Muscle layer of duodenum (tissue), 2 donors: ENCODE results near the gene HCN3.
"Not testable (repeated sequence)": the region's sequence is repeated elsewhere in the genome, so short reads cannot be mapped to it uniquely, and the experiment has no call there.

Source experiments
- H3K27ac ChIP-seq: one replicate; pipeline ENCODE4 v1.7.0; 2013; ENCODE audit warnings: mild to moderate bottlenecking, low read length
- H3K27me3 ChIP-seq: one replicate; pipeline ENCODE4 v1.7.0; 2013; ENCODE audit warnings: low read depth, mild to moderate bottlenecking, control low read depth, low read length
- H3K36me3 ChIP-seq, 2 donors: one replicate each; pipeline ENCODE4 v1.7.0; 2013; ENCODE audit warnings: low read length in 2 of 2, control low read depth in 1 of 2, mild to moderate bottlenecking in 1 of 2; ENCODE audit not compliant: insufficient read depth in 2 of 2, control insufficient read depth in 1 of 2
- H3K4me1 ChIP-seq, 2 donors: one replicate each; pipeline ENCODE4 v1.7.0; 2013; ENCODE audit warnings: low read length in 2 of 2, mild to moderate bottlenecking in 2 of 2, control low read depth in 1 of 2, moderate library complexity in 1 of 2; ENCODE audit not compliant: insufficient read depth in 2 of 2, control insufficient read depth in 1 of 2
- H3K4me3 ChIP-seq, 2 donors: one replicate each; pipeline ENCODE4 v1.7.0; 2013; ENCODE audit warnings: low read length in 2 of 2, low read depth in 1 of 2, mild to moderate bottlenecking in 1 of 2
- H3K9me3 ChIP-seq, 2 donors: one replicate each; pipeline ENCODE4 v1.7.0; 2013; ENCODE audit warnings: low read length in 2 of 2, control low read depth in 1 of 2, mild to moderate bottlenecking in 1 of 2; ENCODE audit not compliant: control insufficient read depth in 1 of 2
- donor health status: healthy.

HCN3 gene

GRCh38 chr1:155326631-155327037 is 49.4 kb downstream of the HCN3 start:
- Histone ChIP-seq H3K4me3 (no peak overlapping the region), H3K27me3 (no peaks in the 10 kb centered on the region), H3K36me3 (peaks cover 18 to 30% of the 10 kb centered on the region in 2 donors), H3K27ac (no peak overlapping the region), H3K9me3 (no peaks in the 10 kb centered on the region), H3K4me1 (peaks cover 5 to 19% of the 10 kb centered on the region in 2 donors)

DNA sequence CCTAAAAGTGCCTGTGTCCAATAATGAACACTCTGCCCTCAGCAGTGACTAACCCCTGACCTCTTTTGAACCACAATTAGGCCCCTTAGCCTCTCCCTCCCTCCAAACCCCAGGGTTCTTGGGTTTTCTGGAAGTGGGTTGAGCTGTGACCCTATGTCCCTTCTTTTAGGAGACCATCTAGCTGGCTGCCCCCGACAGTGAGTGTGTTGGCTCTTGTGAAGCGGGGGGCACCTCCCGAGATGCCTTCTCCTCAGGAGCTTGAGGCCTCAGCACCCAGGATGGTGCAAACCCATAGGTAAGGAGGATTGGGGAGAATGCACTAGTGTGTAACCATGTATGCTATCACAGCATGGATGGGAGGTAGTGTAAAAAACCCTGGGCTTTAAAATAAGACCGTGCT is 50.7 kb downstream of the HCN3 start:
- H3K36me3 ChIP-seq: peaks cover 18 to 30% of the 10 kb centered on the region in 2 donors
- H3K4me3 ChIP-seq: no peak overlapping the region
- no peaks in the 10 kb centered on the region for H3K9me3 ChIP-seq
- no peak overlapping the region for H3K27ac ChIP-seq
- peaks cover 5 to 12% of the 10 kb centered on the region in 2 donors for H3K4me1 ChIP-seq
- no peaks in the 10 kb centered on the region for H3K27me3 ChIP-seq

DNA sequence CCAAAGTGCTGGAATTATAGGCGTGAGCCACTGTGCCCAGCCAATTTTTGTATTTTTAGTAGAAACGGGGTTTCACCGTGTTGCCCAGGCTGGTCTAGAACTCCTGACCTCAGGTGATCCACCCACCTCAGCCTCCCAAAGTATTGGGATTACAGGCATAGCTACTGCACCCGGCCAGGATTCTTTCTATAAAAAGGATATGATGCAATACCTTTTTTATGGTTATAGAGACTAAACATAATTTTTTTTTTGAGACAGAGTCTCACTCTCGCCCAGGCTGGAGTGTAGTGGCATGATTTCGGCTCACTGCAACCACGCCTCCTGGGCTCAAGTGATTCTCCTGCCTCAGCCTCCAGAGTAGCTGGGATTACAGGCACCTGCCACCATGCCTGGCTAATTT is 51.6 kb downstream of the HCN3 start:
- H3K27ac ChIP-seq, H3K27me3 ChIP-seq, H3K9me3 ChIP-seq, H3K4me3 ChIP-seq: not testable (repeated sequence)
- peaks cover 18 to 30% of the 10 kb centered on the region in 2 donors for H3K36me3 ChIP-seq
- H3K4me1 ChIP-seq: peaks cover 5 to 12% of the 10 kb centered on the region in 2 donors

DNA sequence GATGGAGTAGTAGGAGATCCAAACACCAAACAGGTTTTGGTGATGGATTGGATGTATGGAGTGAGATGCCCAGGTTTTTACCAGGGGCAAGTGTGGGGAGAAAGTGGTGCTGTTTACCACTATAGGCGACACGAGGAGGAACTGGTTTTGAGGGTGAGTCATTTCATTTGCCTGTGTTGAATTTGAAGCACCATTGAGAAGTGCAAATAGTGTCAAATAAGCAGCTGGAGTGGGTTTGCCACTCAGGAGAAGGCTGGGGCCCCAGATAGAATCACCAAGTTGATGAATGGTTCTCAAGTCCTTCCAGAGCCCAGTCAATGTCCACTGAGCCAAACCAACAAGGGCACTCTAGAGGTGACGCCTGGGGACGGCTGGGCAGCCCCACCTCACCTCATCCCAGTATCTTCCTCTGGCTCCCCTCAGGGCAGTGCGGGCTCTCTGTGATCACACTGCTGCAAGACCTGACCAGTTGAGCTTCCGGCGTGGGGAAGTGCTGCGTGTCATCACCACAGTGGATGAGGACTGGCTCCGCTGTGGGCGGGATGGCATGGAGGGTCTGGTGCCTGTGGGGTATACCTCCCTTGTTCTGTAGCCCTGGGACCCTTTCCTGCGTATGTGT is 52.8 kb downstream of the HCN3 start:
- Histone ChIP-seq H3K27me3 (no peaks in the 10 kb centered on the region), H3K9me3 (no peaks in the 10 kb centered on the region), H3K4me1 (peaks cover 5 to 10% of the 10 kb centered on the region in 2 donors), H3K4me3 (no peak overlapping the region), H3K27ac (no peak overlapping the region), H3K36me3 (peaks cover 23 to 34% of the 10 kb centered on the region in 2 donors)

- Histone ChIP-seq H3K27me3 (no peaks in the 10 kb centered on the region), H3K4me1 (no peaks in the 10 kb centered on the region), H3K36me3 (peaks cover 51 to 56% of the 10 kb centered on the region in 2 donors), H3K27ac (no peak overlapping the region), H3K9me3 (no peaks in the 10 kb centered on the region), H3K4me3 (no peak overlapping the region)
These were observed 57.7 kb downstream of the HCN3 start for GRCh38 chr1:155334962-155335361.
